WI38 (cell line): ENCODE results near the gene CCDC183.

Experiments used
- H3K4me3 ChIP-seq: 2 replicates; pipeline ENCODE4 v1.5.1; 2011; ENCODE audit warnings: low read depth, mild to moderate bottlenecking, control low read depth, low read length
- TF ChIP-seq, protein P1 (sequence below): IDR thresholded peaks from 2 replicates; pipeline ENCODE4 v1.5.1; 2012; ENCODE audit warnings: low read depth, mild to moderate bottlenecking, control low read depth, low read length

The CCDC183 gene

DNA sequence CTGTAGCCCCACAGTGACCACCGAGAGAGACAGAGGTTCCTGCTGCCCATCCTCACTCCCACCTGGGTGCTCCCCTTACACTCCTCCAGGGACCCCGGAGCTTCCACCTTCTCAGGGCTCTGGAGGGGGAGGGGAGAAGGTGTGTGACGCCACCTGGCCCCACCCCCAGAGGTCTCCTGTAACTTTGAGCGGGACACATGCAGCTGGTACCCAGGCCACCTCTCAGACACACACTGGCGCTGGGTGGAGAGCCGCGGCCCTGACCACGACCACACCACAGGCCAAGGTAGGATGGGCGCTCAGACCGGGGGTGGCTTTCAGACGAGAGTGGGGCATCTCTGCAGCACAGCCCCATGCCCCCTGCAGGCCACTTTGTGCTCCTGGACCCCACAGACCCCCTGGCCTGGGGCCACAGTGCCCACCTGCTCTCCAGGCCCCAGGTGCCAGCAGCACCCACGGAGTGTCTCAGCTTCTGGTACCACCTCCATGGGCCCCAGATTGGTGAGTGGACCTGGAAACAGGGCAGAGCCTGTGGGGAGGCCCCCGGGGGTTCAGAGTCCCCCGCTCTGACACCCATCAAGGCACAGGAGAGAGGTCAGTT, 60.5 kb downstream of the CCDC183 start:
- no peak overlapping the region for H3K4me3 ChIP-seq
- TF ChIP-seq, protein P1, sequence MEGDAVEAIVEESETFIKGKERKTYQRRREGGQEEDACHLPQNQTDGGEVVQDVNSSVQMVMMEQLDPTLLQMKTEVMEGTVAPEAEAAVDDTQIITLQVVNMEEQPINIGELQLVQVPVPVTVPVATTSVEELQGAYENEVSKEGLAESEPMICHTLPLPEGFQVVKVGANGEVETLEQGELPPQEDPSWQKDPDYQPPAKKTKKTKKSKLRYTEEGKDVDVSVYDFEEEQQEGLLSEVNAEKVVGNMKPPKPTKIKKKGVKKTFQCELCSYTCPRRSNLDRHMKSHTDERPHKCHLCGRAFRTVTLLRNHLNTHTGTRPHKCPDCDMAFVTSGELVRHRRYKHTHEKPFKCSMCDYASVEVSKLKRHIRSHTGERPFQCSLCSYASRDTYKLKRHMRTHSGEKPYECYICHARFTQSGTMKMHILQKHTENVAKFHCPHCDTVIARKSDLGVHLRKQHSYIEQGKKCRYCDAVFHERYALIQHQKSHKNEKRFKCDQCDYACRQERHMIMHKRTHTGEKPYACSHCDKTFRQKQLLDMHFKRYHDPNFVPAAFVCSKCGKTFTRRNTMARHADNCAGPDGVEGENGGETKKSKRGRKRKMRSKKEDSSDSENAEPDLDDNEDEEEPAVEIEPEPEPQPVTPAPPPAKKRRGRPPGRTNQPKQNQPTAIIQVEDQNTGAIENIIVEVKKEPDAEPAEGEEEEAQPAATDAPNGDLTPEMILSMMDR: no peak

GRCh38 chr9:136857166-136857565, 61.0 kb downstream of the CCDC183 start:
- no peak overlapping the region for H3K4me3 ChIP-seq
- TF ChIP-seq, protein P1: no peak
